Left cardiac atrium (tissue), 4 donors: ENCODE measurements around the gene PCDH1. TPM values are rescaled to one million over a fixed set of nuclear protein-coding genes. Genes with fewer than 3 reads are reported as not detected.
A peak's percentile ranks its signal among the peaks of the same experiment; 100 is the strongest.

Source experiments
- ATAC-seq, 2 donors: fragments of 200-7000 bp; cut with Tn5 transposase; one replicate each; pipeline ENCODE4 v1.9.1; 2020; ENCODE audit warnings: mild to moderate bottlenecking in 2 of 2, moderate library complexity in 2 of 2
- DNase-seq: peaks from one replicate; pipeline ENCODE4 v3.0.0-alpha.2; 2020
- intact Hi-C, 2 donors: fragments of 100-400 bp; cut with DNase I; formaldehyde crosslinking; loops; one replicate each; pipeline versions ENCODE4 v1.14.1 to v1.15.1; 2022 to 2023
- total RNA-seq, 2 donors: library from RNA; stranded (reverse); fragmentation: NEBNext Ultra II Directional; extraction: Animal tissue kit (Norgen Biotek cat#: 25700); gene quantifications; one replicate each; pipeline ENCODE4 v1.2.1, GENCODE V29; 2021
- donor health status: DM: no; HTN: yes; CAD: no.
- donor health status: DM: no; HTN: yes; CAD: no; lungs with severe emphysema.
- donor health status: DM: yes; HTN: yes; CAD: no.
- donor health status: Dilated cardiomyopathy.

The PCDH1 gene
- total RNA-seq, 2 donors from 2014 or later: 20.7 to 36.0 TPM

DNA sequence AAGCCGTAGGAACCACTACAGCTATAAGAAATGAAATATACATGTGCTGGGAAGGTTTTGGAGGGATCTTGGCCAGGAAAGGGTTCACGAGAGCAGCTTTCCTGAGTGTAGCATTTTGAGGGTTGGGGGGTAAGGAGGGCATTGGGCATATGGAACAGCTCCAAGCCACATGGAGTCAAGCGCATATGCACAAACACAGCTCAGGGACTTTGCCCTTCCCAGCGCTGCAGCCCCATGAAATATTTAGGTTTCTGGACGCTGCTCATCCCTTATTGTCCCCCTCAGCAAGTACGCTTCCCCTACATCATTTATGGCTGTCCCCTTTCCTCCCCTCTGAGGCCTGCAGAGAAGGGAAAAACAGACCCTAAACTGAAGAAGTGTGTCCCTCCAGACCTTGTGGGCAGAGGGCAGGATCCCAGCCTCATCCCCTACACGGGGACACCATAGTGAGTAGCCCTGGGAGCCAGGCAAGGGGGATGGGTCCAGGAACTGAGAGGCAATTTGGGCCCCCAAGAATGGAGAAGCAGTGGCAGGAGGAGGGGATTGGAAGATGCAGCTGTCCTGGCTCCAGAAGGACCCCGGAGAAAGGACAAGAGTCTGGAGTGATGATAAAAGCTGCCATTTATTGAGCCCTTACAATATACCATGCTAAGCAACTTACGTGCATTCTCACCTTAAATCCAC is 33.7 kb downstream of the PCDH1 start:
- no peak for DNase-seq
- intact Hi-C loops: loop anchor here in 1 of 2 donors (5.0 kb wide), 1 partner anchor 37 kb away; no protein-coding TSS in a partner anchor
- no peak for ATAC-seq

DNA sequence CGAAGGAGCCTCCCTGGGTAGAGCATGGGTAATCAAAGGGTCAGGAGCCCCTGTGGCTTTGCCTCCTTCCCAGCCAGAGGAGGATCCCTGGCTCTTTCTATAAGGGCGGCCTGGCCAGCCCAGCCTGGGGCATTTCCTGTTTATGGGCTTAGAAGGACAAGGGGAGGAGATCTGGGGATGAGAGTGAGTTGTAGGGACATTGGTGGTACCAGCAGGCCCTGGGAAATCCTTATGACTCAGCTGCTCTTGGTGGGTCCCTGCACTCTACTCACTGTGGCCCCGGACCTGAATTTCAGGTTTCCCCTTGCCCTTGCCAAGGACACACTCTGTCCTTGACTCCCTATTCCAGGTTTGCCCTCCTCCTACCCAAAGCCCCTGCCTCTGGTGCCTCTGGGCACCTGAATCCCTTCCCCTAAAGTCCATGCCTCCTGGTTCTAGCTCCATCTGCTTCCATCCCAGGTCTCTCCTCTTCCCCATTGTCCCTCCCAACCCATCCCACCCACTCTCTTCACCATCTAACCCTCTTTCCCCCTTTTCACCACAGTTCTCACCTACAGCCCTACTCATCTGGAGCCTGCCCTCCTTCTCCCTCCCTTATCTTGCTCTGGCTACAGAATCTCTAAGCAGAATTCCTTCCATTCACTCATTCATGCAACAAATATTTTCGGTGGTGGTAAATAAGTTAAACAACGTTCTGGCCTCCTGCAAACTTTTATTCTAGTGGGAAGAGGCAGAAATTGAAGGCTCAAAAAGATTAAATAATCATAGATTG is 34.9 kb downstream of the PCDH1 start:
- intact Hi-C loops: no loop called here
- DNase-seq (no peak), ATAC-seq (peak in 1 of 2 donors; percentile 11)

DNA sequence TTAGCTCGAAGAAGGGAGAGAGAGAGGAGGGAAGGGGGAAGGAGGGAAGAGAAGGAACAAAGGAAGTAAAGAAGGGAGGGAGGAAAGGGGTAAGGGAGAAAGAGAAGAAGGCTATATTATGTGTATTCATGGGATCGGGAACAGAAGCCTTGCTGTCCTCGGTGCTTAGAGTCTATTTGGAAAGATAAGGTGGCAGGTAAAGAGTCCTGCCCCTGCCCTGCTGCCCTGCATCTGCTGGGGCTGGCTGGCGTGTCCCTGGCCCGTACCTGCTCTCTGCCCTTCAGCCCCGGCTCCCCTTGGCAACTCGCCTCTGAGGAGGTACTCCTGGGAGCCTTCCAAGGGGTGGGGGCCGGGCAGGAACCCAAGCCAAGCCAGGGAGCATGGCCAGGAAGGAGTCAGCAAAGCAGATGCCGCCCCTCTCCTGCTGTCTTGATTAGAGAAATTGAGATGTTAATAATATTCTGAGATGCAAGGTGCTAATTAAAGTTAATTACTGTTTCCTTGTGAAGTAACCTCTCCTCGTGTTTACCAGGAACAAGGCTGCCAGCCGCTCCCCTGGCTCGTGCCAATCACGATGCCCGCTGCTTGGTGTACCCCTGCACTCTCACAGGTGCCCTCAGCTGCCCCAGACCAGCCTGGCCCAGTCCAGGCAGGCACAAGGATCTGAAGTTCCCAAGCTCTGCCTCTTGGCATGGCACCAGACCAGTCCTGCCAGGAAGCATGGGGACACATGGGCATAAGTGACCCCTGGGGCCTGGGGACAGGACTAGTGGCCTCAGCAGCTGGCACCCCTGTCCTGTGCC is 36.6 kb downstream of the PCDH1 start:
- DNase-seq: no peak
- ATAC-seq: peak in 1 of 2 donors; percentile 21
- intact Hi-C loops: no loop called here

DNA sequence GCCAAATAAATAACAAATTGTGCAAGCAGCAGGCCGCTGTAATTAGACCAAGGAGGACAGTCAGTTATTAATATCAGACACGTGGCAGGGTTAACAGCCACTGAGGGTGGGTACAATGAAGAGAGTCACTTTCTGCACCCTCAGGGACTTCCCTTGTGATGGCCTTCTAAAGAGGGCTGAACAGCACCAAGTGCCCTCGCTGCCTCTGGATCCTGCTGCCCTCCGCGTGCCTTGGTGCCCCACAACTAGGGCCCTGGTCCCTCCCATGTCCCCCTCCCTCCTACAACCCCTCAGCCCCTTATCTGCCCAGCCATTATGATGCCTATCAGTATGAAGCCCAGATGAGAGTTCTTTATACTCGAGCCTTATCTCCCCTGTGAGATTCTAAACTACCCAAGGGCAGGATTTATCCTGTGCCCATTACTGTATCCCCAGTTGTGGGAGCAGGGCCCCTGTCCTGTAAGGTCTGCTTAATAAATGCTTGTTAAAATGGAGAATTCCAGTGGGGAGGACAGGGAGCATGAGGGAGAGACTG is 37.3 kb downstream of the PCDH1 start:
- DNase-seq: no peak
- intact Hi-C loops: no loop called here
- ATAC-seq: no peak

DNA sequence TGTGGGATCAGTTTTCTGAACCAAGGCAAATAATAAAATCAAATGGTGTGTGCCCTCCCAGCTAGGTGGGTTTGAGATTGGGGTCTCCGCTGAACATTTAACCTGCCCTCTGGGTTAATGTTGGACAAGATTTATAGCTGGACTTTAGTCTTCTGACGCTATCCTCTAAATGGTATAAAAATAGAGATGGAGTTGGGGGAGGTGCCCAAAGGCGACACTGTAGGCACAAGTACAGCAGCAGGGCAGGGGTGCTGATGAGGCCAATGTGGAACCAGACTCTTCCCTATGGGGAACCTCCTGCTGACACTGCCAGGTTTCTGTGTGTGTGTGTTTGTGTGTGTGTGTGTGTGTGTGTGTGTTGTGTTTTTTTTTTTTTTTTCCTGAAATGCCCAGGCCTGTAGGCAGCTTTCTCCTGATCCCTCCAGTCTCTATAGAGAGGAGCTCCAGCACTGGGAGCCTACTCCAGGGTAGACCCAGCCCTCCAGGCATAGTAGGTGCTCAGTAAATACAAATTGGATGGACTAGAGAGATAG is 37.9 kb downstream of the PCDH1 start:
- intact Hi-C loops: no loop called here
- DNase-seq (no peak), ATAC-seq (no peak)

DNA sequence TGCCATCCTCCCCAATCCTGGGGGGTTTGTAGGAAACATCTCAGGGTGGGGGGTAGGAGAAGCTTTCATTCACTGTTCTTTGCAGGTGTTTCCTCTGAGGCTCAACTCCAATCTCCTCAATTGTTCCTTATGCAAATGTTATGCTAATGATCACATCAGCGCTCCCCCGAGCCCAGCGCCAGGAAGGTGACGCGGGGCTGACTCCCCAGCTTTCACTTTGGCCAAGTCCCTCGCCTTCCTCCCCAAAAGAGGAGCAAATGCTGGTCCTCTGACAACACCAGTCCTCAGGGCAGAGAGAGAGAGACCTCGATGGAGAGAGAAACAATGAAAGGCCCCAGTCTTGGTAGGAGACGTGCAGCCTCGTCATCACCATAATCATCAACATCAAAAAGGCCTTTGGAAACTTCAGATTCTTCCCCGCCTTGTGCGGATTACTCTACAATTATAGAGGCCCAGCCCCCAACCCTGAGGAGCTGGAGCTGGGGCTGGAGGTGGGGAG is 39.1 kb downstream of the PCDH1 start:
- intact Hi-C loops: no loop called here
- no peak for DNase-seq
- ATAC-seq: peak in 1 of 2 donors; percentile 12

DNA sequence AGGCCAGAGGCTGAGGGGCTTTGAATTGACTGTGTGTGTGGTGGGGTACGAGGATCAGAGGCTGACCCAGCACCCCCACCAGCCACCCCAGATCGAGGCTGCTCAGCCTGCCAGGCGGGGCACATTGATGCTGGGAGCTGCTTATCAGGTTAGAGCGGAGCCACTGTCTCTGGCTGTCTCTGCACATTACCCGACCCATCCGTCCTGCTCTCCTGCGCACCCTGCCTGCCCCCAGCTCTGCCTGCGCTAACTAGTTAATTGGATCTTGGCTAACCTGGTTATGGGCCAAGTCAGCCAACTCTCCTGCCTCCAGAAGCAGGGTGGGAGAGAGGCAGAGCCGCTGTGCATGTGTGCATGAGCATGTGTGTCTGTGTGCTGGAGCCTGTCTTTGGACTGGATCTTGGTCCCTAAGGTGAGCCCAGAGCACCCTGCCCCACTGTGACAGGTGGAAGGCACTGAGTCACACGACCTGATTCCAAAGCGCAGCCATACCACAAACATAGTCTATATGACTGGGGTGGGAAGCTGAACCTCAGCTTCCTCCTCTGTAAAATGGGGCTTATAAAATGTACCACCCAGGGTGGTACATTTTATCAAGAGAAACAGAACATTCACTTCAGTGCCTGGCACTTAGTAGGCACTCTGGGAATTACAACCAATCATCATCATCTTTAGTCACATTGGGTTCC is 39.7 kb downstream of the PCDH1 start:
- intact Hi-C loops: no loop called here
- no peak for ATAC-seq
- DNase-seq: no peak

DNA sequence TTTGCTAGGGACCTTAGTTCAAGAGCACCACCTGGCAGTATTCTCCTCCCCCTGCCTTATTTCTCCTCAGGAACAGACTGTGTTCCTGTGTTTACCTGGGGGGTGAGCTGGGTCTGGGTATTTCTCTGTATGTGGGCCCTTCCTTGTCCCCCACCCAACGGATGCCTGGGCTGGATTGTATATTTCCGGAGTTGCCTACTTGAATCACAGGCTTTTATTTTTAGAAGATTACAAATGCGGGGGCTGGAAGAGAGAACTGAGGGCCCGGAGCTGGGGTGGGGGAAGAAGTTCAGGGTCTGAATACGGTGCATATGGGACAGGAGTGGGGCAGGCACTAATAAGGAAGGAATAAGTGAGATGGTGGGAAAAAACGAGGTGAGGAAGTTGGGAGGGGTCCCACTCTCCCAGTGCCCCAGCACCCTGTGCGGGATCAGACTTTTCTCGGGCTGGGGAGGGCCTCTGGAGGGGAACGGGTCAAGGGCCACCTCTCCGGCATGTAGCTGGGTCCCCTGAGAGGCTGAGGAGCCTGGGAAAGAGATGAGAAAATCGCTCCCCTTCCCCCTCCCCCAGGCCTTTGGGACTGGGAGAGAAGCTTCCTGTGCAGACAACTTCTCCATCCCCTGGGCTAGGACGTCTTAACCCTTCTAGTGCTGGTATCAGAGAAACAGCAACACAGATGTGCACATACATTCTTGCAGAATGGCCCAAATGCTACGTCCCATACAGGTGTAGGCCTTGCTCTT is 42.1 kb downstream of the PCDH1 start:
- DNase-seq (no peak), ATAC-seq (peak; percentile 67)
- intact Hi-C loops: no loop called here

DNA sequence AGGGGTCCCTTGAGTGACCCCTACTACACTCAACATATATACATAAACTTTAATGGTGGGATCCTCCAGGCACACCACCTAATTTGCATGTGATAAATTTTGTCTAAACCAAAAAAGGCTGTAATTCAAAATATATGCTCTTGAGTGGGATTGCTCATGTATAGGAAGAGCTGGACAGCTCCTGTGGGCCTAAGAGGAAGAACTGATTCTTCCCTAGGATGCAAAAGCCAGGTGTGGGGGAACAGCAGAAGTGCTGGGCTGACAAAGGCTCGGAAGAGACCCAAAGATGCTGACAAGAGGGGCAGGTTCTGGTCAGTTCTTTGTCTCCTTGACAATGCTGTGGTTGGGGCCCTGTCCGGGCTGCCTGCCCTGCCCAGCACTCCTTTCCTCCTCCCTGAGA is 43.9 kb downstream of the PCDH1 start:
- ATAC-seq (no peak), DNase-seq (no peak)
- intact Hi-C loops: no loop called here

DNA sequence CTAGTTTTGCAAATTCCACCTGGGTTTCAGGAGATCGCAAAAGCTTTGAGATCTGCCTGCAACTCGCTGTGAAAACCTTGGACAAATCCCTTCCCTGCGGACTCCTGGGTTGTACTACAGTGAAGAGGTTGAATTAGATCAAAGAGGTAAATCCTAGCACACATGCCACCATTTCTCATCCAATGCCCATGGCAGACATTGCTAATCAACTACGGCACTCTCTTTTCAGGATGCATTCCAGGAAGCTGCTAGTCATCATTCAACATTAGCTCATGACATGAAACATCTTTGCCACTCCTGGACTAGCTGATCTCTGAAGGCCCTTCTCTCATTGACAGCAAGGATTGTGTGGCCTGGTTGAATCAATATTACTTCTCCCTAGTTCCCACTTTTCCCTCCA is 46.1 kb downstream of the PCDH1 start:
- DNase-seq: no peak
- intact Hi-C loops: no loop called here
- no peak for ATAC-seq

DNA sequence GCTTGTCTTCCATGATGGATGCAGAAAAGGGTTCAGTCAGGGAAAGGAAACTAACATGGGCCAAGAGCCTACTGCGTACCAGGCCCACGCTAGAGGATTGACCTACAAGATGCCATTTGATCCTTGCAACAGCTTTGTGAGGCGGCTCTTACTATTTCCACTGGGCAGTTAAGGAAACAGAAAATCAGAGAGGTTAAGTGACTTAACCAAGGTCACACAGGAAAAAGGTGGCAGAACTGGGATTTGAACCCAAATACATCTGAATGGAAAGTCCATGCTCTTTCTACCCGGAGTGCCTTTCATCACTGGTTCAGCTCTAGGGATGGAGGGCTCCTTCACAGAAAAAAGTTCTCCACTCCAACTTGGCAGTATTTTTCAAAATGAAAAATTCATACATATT is 50.0 kb downstream of the PCDH1 start:
- DNase-seq (no peak), ATAC-seq (no peak)
- intact Hi-C loops: no loop called here

DNA sequence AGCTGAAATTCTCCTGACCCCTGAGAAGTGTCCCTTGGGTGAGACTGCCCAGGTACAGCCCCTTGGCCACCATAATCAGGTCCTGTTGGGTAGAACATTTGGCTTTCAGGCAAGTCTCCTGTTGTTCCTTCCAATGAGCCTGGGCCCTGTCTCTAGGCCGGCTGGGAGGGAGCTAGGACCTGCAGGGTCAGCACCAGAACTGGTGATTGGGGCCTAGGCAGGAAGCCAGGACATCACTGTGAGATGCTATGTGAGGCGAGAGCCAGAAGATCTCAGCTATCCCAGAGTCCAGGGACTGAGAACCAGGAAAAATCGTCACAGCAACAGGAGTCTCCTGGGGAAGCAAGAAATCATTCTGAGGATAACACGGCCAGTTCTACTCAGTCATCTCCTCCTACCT is 51.5 kb downstream of the PCDH1 start:
- DNase-seq: no peak
- intact Hi-C loops: no loop called here
- ATAC-seq: peak; percentile 37 to 56

DNA sequence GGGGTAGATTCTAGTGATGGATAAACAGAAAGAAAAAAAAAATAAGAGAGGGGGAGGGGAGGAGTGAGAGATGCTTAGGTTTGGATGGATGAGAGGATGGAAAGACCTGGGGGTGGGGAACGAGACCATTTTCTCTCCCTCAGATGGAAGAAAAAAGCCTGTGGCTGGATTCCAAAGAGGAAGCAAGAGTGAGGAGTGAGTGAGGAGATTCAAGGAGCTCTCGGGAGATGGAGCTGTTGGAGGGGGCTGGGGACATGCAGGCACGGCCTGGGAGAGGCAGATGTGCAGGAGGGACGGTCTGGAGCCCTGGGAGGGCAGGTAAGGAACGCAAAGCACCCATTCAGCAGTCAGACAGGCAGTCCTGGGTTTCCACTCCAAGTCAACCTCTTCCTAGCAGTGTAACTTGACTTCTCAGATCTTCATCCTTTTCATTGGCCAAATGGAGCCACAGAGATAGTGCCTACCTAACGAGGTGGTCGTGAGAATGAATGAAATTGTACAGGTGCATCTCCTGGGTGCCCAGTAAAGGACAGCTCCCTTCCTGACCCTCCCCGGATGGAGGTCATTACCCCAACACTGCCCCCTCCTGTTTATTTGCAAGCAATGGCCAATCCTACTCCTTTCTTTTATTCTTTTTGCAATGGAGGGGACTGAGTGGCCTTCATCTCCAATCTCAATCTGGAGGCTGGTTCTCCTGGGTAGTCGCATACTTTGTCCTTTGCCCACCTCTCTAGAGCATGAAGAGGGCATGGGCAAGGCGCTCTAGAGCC is 52.2 kb downstream of the PCDH1 start:
- ATAC-seq: no peak
- DNase-seq: no peak
- intact Hi-C loops: no loop called here

DNA sequence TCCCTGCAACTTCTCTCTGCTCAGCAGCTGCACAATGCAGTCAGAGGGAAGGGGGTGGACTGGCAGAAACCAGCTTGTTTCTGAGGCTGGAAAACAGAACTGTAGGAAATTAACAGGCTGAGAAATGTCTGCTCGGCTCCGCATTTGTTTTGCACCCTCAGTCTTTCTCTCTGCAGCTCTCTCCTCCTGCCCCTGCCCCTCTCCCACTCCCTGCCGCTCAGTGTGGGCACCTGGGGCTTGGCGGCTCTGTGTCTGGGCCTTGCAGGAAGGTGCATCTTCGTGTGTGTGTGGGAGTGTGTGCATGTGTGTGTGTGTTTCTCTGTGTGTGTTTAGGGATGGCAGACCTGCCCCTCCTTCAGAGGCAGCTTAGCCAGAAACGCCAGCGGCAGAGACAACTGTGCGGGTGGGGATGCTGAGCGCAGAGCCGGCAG is 53.0 kb downstream of the PCDH1 start:
- intact Hi-C loops: no loop called here

DNA sequence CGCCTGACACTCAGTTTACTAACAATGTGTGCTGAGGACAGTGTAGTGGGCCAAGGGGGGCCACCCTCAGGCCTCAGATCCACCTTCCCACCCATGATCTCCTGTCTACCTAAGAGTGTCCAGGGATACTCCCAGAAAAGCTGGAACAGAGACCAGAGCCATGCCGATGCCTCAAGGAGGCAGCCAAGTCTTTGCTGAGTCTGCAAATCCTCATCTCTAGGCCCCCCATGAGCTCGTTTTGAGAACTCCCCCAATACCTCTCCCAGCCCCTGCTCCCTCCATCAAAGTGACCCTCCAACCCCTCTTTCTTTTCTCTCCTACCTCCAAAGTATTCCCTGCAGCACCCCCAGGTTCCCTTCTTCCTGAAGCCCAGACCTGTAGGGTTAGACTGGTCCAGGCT is 53.5 kb downstream of the PCDH1 start:
- DNase-seq: no peak
- ATAC-seq: no peak
- intact Hi-C loops: no loop called here

More for the DNA sequence above, 53.0 kb downstream of the PCDH1 start:
- ATAC-seq (no peak), DNase-seq (no peak)

DNA sequence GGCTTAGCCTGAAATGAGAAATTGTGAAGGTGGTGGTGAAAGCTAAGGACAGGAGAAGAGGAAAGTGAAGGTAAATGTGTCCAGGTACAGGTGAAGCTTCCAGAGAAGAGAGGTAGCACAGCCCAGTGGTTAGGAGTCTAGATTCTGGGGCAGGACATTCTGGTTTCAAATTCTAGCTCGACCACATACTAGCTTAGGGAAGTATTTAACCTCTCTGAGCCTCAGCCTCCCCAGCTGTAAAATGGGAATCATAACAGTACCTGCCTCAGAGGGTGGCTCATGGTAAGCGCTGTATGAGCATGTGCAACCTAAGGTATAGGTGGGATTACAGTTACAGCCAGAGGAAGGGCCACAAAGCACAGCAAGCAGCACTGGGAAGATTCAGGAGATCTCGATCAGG is 55.2 kb downstream of the PCDH1 start:
- DNase-seq: no peak
- intact Hi-C loops: no loop called here
- ATAC-seq: no peak

DNA sequence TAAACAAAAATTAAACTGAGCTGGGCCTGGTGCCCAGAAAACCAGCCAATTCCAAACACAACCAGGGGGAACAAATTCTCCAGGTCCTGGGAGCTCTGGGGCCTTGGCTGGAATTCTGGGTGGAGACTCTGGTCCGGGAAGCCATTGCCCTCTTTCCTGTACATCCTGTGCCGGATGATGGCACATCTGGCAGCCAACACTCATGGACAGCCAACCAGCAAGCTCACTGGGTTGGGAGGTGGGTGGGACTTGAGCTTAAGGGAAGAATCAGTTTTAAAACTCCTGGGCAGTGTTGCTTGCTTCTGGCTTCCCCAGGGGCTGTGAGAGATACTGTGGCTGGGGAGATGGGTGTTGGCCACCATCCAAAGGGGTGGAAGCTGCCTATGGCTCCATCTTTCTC is 56.1 kb downstream of the PCDH1 start:
- peak; percentile 71 for DNase-seq
- peak; percentile 64 to 69 for ATAC-seq
- intact Hi-C loops: no loop called here
